ENCODE data around the gene ANO1.

The ANO1 gene

DNA sequence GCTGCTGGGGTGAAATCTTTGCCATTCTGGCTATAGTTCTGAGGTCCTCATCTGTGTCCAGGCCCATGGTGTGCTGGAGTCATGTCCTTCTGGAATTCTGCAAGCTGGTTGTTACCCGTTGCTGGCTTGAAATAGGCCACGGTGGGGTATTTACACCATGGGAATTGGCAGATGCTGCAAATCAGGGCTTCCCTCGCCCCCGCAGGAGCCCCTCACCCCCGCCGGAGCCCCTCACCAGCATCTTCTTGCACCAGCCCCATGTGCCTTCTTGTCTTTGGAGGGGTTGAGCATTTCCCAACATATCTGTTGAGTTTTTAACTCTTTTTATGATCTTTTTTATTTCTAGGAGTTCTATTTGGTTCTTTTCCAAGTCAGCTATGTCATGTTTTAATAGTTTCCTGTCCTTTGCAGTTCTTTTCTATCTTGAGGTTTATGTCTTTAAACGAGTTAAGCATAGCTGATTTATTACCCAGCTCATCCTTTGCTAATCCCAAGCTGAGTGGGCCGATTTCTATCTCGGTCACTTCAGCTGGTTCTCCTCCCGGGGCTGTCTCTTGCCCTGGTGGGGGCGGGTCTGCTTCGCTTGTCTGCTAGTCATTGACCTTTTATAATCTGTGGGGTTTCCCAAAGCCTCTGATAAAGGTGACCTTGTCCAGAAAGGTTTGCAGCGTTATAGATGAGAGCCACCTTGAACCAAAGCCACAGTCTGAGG lies 17.6 kb downstream of the ANO1 start:
- no peak for DNase-seq (ENCODE audit: low read depth in 2 of 2)

DNA sequence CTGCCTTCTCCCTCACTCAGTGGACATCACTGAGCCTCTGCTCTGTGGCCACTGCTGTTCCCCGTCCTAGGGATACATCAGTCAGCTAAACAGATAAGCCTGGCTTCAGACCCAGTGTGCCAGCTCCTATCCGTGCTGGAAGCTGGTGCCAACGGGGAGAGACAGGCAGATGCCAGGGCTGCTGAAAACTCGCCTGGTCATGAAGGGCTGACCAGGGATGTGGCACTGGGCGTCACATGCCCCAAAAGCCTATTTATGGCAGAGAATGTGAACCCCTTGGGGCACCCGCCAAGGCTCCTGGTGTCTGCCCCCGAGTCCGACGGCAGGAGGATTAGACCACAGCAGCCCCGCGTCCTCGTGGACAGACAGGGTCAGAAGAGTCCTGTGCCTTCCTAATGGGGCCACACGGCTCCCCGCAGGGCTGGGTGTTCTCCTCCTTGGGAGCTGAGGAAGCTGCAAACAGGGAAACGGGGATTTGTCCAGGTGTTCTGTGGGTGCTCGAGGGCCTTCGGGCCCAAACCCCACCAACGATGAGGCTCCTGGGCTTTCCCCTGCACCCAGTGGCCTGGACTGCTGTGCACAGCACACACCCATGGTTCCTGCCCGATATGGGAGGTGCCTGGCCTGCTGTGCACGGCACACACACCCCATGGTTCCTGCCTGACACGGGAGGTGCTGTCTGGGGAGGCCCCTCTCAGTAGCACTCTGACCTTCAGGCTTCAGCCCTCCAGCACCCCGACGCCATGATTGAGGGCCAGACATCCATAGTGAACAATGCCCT lies 19.9 kb downstream of the ANO1 start:
- DNase-seq (ENCODE audit: low read depth in 2 of 2), result no peak

DNA sequence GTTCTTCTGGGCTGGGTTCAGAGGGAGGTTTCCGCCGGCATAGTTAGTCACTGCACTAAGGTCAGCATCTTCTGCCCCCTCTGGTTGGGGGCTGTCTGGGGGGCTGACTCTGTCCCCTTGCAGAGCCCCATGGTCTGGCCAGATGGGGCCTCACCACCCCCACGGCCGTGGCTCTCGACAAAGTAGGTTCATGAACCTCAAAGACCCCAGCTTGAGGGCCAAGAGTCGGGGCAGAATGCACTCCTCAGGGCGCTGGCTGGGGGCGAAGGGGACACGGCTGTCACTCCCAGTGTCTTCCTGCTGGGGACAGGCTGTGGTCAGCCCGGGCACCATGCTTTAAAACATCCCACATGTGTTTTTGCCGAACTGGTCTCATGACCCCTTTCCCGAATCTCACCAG lies 20.8 kb downstream of the ANO1 start:
- DNase-seq (ENCODE audit: low read depth in 2 of 2), result no peak

DNA sequence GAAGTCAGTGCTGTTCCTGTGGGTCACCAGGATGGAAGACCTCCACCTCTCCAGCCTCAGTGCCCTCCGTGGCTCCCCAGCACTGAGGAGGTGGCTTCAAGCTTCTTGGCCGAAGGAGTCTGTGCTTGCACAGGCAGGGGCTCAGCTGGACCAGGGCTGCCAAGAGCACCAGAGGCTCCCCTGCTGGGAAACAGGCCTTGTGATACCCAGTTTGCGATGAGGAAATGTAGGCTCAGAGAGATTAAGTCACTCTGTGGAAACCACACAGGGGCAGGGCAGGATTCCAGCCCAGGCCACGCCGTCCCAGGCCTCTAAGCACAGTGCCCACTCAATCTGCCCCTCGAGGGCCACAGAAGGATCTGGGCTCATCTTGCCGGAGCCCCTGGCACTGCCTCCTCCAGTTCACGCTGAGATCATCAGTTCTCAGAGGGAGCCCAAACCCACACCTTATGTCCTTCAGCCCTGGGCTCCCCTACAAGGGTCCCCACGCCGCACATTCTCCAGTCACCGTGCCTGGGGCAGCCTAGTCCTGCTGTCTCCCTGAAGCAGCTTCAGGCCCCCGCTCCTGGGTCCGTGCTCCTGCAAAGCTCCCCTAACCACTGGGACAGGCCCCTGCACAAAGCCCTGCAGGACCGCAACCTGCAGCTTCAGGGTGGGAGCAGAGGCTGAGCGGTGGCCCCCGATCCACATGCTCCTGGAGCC lies 21.6 kb downstream of the ANO1 start:
- DNase-seq (ENCODE audit: low read depth in 2 of 2), result no peak

DNA sequence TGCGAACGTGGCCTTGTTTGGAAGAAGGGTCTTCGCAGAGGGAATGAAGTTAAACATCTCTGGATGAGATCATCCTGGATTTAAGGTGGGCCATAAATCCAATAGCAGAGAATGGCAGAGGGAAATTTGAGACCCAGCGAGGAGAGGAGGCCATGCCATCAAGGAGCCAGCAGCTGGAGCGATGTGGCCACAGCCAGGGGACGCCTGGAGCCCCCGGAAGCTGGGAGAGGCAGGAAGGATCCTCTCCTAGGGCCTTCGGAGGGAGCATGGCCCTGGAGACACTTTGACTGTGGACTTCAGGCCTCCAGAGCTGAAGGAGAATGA lies 22.1 kb downstream of the ANO1 start:
- DNase-seq (ENCODE audit: low read depth in 2 of 2), result no peak

DNA sequence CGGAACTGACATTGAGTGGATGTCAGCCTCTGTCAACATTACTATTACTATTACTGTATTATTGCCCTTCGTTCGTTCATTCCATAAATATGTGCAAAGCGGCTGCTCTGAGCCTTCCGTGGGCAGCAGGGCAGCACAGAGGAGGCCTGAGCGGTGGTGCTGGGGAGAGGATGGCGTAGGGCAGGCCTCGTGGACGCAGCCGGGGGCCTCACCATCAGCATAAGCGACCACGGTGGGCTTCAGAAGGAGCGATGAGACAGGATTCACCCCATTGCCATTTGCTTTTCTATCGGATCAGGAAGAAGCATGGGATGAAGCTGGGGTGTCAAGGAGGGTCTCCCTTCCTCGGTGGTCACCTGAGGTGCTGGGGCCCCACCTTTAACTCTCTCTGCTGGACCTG lies 22.7 kb downstream of the ANO1 start:
- no peak for DNase-seq (ENCODE audit: low read depth in 2 of 2)

DNA sequence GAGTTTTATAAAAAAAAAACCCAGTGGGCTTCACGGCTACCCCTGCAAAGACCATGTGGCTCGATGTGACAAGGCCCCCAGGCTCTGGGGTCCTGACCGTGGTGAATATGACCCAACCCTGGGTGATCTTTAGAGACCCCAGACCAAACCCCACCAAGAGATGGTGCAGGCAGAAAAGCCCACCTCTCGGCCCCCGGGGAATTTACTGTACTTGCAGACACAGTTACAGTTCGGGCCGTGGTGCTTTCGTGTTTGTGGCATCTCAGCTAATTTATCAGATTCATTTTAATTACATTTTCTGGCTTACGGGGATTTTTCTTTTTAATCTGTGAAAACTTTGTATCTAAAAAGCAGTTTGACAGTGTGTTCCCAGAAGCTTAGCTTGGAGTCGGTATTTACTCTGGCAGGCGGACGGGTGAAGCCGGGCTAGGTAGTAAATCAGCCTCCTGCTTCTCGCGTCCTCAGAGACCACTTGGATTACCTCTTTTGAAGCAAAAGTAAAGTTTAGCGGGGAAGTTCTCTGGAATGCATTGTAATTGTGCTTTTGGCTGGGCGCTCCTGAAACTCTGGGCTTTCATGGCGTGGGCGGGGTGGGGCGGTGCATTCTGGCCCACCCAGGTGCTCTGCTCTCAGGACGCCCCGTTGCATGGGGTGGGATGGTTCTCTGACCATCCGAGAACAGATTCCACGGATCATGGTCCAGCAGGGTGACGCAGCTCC lies 25.3 kb downstream of the ANO1 start:
- DNase-seq (ENCODE audit: low read depth in 2 of 2), result no peak

DNA sequence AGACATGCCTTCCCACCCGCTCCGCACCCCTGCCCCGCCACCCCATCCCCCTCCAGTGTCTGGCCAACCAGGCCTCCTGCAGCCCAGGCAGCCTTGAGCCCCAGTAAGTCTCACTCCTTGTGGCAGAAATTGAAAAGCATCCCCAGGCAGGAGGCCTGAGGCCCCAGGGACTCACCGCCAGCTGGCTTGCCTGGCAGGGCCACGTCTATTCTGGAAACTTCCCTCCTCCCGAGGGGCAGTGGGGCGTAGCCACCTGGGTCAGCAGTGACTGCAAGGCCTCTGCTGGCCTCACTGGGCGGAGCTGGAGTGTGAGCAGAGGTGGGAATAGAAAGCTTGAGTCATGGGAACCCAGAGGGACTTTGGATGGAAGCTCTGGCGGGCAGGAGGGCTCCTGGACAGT lies 26.3 kb downstream of the ANO1 start:
- no peak for DNase-seq (ENCODE audit: low read depth in 2 of 2)

DNA sequence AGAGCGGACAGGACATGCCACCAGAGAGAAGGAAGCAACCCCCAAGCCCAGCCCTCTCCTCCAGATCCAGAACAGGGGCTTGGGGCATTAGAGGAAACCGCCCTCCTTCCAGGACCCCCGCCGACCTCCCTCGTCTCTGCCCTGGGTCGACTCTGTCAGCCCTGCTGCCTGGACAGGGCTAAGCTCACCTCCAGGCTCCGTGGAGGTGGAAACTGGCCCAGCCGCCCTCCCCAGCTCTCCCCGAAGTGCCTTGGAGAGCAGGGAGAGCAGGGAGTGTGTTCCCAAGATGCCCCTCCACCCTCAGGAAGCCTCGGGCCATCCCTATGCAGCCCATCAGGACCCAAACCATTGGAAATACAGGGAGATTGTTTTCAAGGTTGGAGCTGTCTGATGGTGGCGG lies 26.8 kb downstream of the ANO1 start:
- no peak for DNase-seq (ENCODE audit: low read depth in 2 of 2)

DNA sequence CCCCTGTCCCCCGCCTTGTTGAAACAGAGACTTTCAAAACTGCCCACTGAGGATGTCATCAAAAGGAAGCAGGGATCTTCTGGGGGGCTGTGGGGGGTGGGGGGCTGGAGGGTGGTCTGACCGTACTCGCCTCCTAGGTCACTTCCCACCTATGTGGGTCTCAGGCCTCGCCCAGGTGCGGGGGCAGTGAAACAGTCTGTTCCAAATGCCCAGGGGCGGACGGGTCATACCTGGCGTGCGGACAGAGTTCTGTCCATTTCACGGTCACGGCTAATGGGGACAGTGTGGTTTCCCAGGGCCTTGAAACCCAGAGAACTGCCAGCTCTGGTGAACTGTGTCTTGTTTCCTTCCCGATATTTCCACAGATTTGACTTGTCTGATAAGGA lies 27.2 kb downstream of the ANO1 start:
- no peak for DNase-seq (ENCODE audit: low read depth in 2 of 2)

DNA sequence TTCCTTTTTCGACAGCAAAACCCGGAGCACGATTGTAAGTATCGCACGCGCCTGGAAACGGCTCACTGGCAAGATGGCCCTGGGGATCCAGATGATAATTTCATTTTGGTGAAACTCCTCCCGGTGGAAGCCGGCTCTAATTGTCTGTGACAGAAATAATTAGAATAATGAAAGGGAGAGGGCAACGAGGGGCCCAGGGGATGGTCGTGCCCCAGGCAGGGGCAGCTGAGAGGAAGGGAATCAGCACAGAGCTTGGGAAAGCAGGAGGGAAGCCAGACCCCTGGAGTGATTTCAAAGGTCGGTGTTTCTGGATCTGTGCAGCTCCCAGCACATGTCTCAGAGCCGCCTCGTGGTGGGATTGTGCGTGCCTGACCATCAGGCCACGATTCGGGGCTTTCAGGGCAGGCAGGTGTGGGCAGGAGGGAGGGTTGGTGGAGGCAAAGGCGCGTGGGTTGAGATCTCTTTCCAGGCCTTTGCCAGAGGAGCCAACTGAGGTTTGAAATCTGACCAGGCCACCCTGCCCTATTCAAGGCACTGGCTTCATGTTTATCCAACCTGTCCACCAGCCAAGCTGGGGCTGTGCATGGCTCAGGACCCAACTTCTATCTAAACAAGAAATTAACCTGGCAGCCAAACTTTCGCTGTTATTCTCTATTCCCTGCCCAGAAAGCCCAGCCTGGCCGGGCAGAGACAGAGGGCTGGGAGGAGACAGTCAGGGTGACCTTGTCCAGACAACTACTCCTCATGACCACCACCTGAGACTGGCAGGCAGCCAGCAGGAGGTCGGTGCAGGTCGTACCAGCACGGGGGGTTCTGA lies 27.8 kb downstream of the ANO1 start:
- DNase-seq (ENCODE audit: low read depth in 2 of 2), result no peak

DNA sequence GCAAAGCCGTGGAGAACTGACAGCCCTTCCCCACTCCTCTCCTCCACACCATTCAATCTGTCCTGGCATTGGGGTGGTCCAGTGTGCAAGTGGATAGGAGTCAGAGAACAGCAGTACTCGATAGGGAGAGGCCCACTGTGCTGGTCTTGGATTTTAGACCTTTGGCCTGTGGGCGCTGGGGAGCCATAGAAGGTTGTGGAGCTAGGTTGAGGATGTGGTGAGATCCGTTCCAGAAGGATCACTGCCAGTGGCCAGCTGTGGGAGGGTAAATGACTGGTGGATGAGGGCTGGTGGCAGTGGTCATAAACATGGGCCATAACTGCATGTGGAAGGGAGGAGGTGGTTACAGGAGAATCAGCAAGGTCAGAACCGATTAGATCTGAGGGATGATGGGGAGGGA lies 28.6 kb downstream of the ANO1 start:
- DNase-seq (ENCODE audit: low read depth in 2 of 2), result no peak

DNA sequence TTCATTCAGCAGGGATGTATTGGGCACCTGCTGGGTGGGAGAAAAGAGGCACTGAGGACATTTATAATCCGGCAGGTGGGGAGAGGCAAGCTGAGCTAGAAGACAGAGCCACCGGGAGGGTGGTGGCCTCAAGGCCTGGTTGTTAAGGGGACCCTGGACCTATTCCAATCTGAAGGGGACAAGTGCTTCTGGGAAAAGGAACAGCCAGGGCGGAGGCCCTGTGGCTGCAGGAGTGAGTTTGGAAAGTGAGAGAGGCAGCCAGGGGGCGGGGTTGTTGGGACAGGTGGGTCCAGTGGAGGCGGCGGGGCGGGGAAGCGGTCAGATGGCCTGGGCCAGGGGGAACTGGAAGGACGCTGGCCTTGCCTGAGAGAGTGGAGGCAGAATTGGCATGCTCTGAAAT lies 29.1 kb downstream of the ANO1 start:
- DNase-seq (ENCODE audit: low read depth in 2 of 2), result no peak

DNA sequence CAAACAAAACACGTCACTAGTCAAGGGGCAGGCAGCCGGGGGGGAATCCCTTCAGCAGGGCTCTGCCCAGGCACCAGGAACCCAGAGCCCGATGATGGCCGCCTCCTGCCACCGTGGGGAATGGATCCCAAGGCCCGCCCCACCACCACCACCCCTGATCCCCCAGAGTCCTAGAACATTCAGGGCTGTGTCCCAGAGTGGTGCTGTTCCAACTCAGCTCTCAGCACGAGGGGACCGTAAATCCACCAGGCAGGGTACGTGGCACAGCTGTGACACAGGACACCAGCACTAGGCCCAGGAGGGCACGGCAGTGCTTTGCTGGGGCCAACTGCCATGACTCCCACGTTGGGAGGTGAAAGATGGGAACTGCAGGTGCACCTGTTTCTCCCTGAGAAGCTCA lies 29.6 kb downstream of the ANO1 start:
- no peak for DNase-seq (ENCODE audit: low read depth in 2 of 2)

DNA sequence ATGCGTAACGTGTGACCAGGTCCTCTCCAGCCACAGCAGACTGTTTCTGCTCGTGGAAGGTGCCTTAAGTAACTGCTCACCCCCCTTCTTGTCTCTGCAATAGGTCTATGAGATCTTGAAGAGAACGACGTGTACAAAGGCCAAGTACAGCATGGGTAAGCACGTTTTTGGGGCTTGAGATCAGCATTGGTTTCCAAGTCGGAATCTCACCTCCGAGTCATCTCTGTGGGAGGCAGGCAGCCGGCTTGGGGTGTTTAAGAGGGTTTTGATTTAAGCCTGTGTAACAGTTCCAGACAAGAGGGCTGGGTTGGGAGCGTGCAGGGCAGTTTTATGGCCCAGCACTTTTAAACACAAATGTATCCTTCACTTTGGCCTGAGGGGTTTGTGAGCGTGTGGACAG lies 30.1 kb downstream of the ANO1 start:
- DNase-seq (ENCODE audit: low read depth in 2 of 2), result no peak

DNA sequence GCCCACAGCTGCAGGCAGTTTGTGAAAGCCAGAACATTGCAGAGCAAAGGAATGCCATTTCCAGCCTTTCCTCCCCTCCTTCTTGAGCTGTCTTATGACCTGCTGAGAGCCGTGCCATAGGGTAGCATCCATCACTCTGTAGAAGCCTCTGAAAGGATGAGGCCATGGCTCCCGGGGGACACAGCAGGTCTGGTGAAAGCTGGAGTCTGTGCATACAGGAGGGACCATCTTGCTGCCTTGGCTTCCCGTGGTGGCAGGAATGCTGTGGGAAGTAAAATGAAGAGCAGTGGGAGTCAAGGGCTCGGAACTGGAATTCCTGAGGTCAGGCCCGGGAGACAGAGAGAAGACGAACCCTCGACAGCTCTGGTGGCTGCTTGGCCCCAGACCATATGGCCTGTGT lies 30.9 kb downstream of the ANO1 start:
- no peak for DNase-seq (ENCODE audit: low read depth in 2 of 2)

DNA sequence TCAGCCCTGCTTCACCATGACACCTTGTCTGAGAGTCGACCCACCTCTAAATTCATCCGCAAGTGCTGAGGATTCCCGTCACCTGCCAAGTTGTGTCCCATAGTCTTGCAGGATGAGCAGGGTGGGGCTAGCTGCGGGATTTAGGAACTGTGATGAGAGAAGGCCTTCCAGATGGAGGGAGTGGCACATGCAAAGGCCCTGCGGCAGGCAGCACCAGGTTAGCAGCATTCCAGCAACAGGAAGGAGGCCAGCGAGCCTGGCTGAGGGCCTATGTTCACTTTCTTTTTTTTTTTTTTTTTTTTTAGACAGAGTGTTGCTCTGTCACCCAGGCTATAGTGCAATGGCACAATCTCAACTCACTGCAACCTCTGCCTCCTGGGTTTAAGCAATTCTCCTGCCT lies 31.8 kb downstream of the ANO1 start:
- DNase-seq (ENCODE audit: low read depth in 2 of 2), result no peak

DNA sequence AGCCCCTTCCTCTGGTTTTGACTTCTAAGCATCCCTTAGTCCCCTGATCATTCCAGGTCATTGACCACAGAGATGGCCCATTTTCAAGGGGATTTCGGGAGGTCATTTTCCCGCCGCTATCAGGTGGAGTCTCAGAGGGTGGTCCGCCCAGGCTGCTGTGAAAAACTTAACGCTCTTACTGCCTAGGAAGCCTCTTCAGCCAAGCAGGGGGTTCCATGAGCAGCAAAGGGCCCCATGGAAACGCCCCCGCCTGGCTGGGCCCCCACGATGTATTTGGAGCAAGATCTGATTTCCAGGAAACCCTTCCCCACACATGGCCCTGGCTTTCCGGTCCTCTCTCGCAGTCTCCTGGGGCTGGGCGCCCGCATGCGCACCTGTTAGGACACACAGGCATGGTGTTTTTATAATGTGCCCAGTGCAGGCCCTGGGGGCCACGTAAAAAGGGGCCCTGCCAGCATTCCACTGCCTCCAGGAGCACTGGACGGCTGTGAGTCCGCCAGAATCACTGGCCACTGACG lies 32.5 kb downstream of the ANO1 start:
- no peak for DNase-seq (ENCODE audit: low read depth in 2 of 2)

DNA sequence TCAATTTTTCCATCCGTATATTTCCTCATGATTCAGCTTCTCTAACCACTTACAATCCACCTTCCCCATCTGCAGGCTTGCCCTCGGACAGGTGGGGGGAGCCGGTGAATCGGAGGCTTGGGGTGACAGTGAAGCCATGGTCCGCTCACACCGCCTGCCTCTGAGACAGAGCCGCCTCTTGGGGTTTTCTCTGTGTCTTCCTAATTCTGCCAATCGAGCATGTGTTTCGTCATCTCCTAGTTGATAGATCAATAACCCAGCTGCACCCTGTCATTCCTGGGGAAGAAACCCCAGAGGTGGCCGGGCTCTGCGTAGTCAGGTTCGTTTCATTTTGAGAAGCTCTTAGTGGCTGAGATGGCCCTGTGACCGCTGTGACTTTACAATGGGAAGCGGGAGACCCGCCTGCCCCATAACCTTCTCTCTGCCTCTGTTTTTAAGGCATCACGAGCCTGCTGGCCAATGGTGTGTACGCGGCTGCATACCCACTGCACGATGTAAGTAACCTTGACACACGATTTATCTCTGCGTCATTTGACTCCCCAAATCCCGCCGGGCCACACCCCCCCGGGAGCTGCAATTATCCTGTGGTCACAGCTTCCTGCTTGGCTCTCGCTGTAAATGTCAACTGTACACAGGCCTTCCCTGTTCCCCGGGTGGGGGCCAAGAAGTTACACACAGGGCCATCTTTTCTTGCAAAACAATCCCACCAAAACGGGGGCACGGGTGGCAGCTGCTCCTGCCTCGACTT lies 33.3 kb downstream of the ANO1 start:
- DNase-seq (ENCODE audit: low read depth in 2 of 2), result no peak

DNA sequence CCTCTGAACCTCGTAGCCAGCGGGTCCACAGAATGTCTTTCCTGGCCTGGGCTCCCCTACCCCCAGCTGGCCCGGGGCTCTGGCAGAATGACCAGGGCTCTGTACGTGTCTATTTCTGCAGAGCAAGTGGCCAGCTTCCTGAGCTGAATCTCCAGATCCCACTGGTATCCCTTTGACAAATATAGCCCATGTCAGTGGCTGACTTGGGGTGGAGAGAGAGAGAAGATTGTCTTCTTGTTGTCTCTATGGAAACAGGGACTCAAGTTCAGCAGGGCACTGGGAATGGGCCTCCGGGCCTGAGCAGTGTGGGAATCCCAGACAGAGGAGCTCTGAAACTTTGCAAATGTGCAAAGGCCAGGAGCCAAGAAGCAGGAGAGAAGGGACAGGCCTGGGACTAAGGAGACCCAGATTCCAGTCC lies 33.9 kb downstream of the ANO1 start:
- DNase-seq (ENCODE audit: low read depth in 2 of 2), result no peak

DNA sequence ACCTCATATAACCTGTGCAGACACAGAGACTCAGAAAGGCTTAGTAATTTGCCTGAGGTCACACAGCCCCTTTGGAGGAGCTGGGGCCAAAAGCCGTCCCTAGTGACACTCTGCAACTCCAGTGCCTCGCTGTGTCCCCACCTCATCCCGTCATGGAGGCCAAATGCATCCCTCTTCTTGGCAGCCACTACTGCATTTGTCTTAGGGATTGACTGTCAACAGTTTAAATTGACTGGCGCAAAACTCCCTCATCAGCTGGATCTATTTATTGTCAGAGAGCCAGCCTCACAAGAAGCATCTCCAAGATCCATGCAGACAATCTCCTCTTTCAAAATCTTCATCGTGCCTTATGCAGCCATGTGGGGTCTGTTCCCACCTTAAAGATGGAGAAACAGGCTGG lies 35.7 kb downstream of the ANO1 start:
- no peak for DNase-seq (ENCODE audit: low read depth in 2 of 2)
